ENCODE data around the gene GSTO2.
"Not testable (repeated sequence)": the region's sequence is repeated elsewhere in the genome, so short reads cannot be mapped to it uniquely, and the experiment has no call there.

GSTO2 gene

GRCh38 chr10:104268713-104269645 lies at the start of gene GSTO2:
GSTO2 (plus strand) TSS chr10:104269184; CDS start chr10:104274916, 5,732 bp downstream.
- DNase-seq (ENCODE audit: insufficient read length, low spot score), result peak; percentile 99
- FAIRE-seq, result peak; percentile 92

GRCh38 chr10:104220522-104220921 lies 48.5 kb upstream of the GSTO2 start:
- FAIRE-seq (no peak), DNase-seq (ENCODE audit: insufficient read length, low spot score) (no peak)

- no peak for FAIRE-seq
- no peak for DNase-seq (ENCODE audit: insufficient read length, low spot score)
Observed at GRCh38 chr10:104223304-104223703, 45.7 kb upstream of the GSTO2 start.

- FAIRE-seq, result no peak
- no peak for DNase-seq (ENCODE audit: insufficient read length, low spot score)
Observed at GRCh38 chr10:104230490-104230889, 38.5 kb upstream of the GSTO2 start.

GRCh38 chr10:104231784-104232612 lies 37.0 kb upstream of the GSTO2 start, which contains the start of gene CFAP43:
CFAP43 (minus strand) TSS chr10:104232364; CDS start chr10:104232246, 118 bp downstream.
- peak; percentile 99 for FAIRE-seq

GRCh38 chr10:104232613-104233102 lies 36.3 kb upstream of the GSTO2 start:
- DNase-seq (ENCODE audit: insufficient read length, low spot score) (no peak), FAIRE-seq (no peak)

More at GRCh38 chr10:104231784-104232612, 37.0 kb upstream of the GSTO2 start, which contains the start of gene CFAP43:
- DNase-seq (ENCODE audit: insufficient read length, low spot score), result peak; percentile 100

- no peak for FAIRE-seq
- DNase-seq (ENCODE audit: insufficient read length, low spot score), result no peak
Observed at GRCh38 chr10:104233817-104234216, 35.2 kb upstream of the GSTO2 start.

GRCh38 chr10:104234934-104235333 lies 34.0 kb upstream of the GSTO2 start:
- DNase-seq (ENCODE audit: insufficient read length, low spot score) (no peak), FAIRE-seq (no peak)

- FAIRE-seq, result no peak
Observed at GRCh38 chr10:104235801-104236200, 33.2 kb upstream of the GSTO2 start.

GRCh38 chr10:104240078-104240477 lies 28.9 kb upstream of the GSTO2 start:
- no peak for DNase-seq (ENCODE audit: insufficient read length, low spot score)
- no peak for FAIRE-seq

More at GRCh38 chr10:104235801-104236200, 33.2 kb upstream of the GSTO2 start:
- DNase-seq (ENCODE audit: insufficient read length, low spot score), result no peak

GRCh38 chr10:104242545-104242944 lies 26.4 kb upstream of the GSTO2 start:
- no peak for FAIRE-seq
- DNase-seq (ENCODE audit: insufficient read length, low spot score), result no peak

- DNase-seq (ENCODE audit: insufficient read length, low spot score); FAIRE-seq: not testable (repeated sequence)
Observed at GRCh38 chr10:104243009-104243408, 26.0 kb upstream of the GSTO2 start.

GRCh38 chr10:104243512-104243911 lies 25.5 kb upstream of the GSTO2 start:
- DNase-seq (ENCODE audit: insufficient read length, low spot score) (no peak), FAIRE-seq (no peak)

- DNase-seq (ENCODE audit: insufficient read length, low spot score) (no peak), FAIRE-seq (no peak)
Observed at GRCh38 chr10:104245066-104245632, 23.8 kb upstream of the GSTO2 start.

GRCh38 chr10:104246976-104247375 lies 22.0 kb upstream of the GSTO2 start:
- FAIRE-seq, result no peak
- no peak for DNase-seq (ENCODE audit: insufficient read length, low spot score)

GRCh38 chr10:104247513-104248146 lies 21.4 kb upstream of the GSTO2 start:
- DNase-seq (ENCODE audit: insufficient read length, low spot score), result no peak
- no peak for FAIRE-seq

- not testable (repeated sequence) for FAIRE-seq; DNase-seq (ENCODE audit: insufficient read length, low spot score)
Observed at GRCh38 chr10:104248931-104249330, 20.1 kb upstream of the GSTO2 start.

- no peak for DNase-seq (ENCODE audit: insufficient read length, low spot score)
- no peak for FAIRE-seq
Observed at GRCh38 chr10:104250371-104250770, 18.6 kb upstream of the GSTO2 start.

GRCh38 chr10:104251443-104251842 lies 17.5 kb upstream of the GSTO2 start:
- DNase-seq (ENCODE audit: insufficient read length, low spot score), result no peak
- FAIRE-seq, result no peak

GRCh38 chr10:104252368-104252767 lies 16.6 kb upstream of the GSTO2 start:
- DNase-seq (ENCODE audit: insufficient read length, low spot score) (no peak), FAIRE-seq (no peak)
